GM19438 (cell line): ENCODE measurements around the gene IFNGR2.
"Not testable (repeated sequence)": the region's sequence is repeated elsewhere in the genome, so short reads cannot be mapped to it uniquely, and the experiment has no call there.

Experiments used
- ATAC-seq: cut with Tn5 transposase; IDR thresholded peaks from one replicate; pipeline ENCODE4 v1.9.1; 2021; ENCODE audit warnings: low read depth; ENCODE audit not compliant: unreplicated experiment

Gene IFNGR2

GRCh38 chr21:33398361-33398760 is 4.9 kb upstream of the IFNGR2 start:
- ATAC-seq = no peak

- no peak for ATAC-seq
Measured at GRCh38 chr21:33401630-33401992, 1.6 kb upstream of the IFNGR2 start.

- no peak for ATAC-seq
Measured at GRCh38 chr21:33402001-33402979, 923 bp upstream of the IFNGR2 start.

- ATAC-seq = no peak
Measured at GRCh38 chr21:33403786-33404585, 773 bp downstream of the IFNGR2 start.

- ATAC-seq = no peak
Measured at GRCh38 chr21:33406493-33406892, 3.3 kb downstream of the IFNGR2 start.

GRCh38 chr21:33411949-33412430 is 8.8 kb downstream of the IFNGR2 start:
- ATAC-seq = no peak

- not testable (repeated sequence) for ATAC-seq
Measured at GRCh38 chr21:33412439-33412831, 9.2 kb downstream of the IFNGR2 start.

GRCh38 chr21:33412832-33413519 is 9.8 kb downstream of the IFNGR2 start:
- no peak for ATAC-seq

GRCh38 chr21:33414068-33414467 is 10.9 kb downstream of the IFNGR2 start:
- ATAC-seq = no peak

- ATAC-seq = no peak
Measured at GRCh38 chr21:33414926-33415325, 11.7 kb downstream of the IFNGR2 start.

- no peak for ATAC-seq
Measured at GRCh38 chr21:33418691-33419090, 15.5 kb downstream of the IFNGR2 start.

- no peak for ATAC-seq
Measured at GRCh38 chr21:33419538-33420123, 16.4 kb downstream of the IFNGR2 start.

GRCh38 chr21:33421713-33422393 is 18.6 kb downstream of the IFNGR2 start:
- no peak for ATAC-seq

GRCh38 chr21:33424214-33424613 is 21.0 kb downstream of the IFNGR2 start:
- no peak for ATAC-seq

- ATAC-seq = no peak
Measured at GRCh38 chr21:33425825-33426224, 22.6 kb downstream of the IFNGR2 start.

- ATAC-seq = no peak
Measured at GRCh38 chr21:33427051-33427450, 23.8 kb downstream of the IFNGR2 start.

- ATAC-seq = no peak
Measured at GRCh38 chr21:33428669-33429068, 25.5 kb downstream of the IFNGR2 start.

- no peak for ATAC-seq
Measured at GRCh38 chr21:33430858-33431257, 27.6 kb downstream of the IFNGR2 start.

GRCh38 chr21:33432496-33432895 is 29.3 kb downstream of the IFNGR2 start:
- ATAC-seq = no peak

- ATAC-seq = no peak
Measured at GRCh38 chr21:33433001-33433400, 29.8 kb downstream of the IFNGR2 start.
